Glutamatergic neuron (in vitro differentiated cells): ENCODE measurements around the gene SRGAP3. TPM values are rescaled to one million over a fixed set of nuclear protein-coding genes. Genes with fewer than 3 reads are reported as not detected.

Experiments used
- DNase-seq: peaks from one replicate; pipeline ENCODE4 v3.0.0; 2022
- H3K27ac Mint-ChIP-seq: one replicate; pipeline ENCODE4 v1.8.0; 2020; ENCODE audit warnings: mild to moderate bottlenecking, mixed read lengths, inconsistent platforms; ENCODE audit not compliant: unreplicated experiment
- H3K27me3 Mint-ChIP-seq: one replicate; pipeline ENCODE4 v1.8.0; 2020; ENCODE audit warnings: mild to moderate bottlenecking, moderate library complexity, mixed read lengths, inconsistent platforms; ENCODE audit not compliant: unreplicated experiment
- H3K36me3 Mint-ChIP-seq: one replicate; pipeline ENCODE4 v1.8.0; 2020; ENCODE audit warnings: mild to moderate bottlenecking, mixed read lengths, inconsistent platforms; ENCODE audit not compliant: unreplicated experiment
- H3K4me1 Mint-ChIP-seq: one replicate; pipeline ENCODE4 v1.8.0; 2020; ENCODE audit warnings: mild to moderate bottlenecking, low read depth, mixed read lengths, inconsistent platforms; ENCODE audit not compliant: unreplicated experiment
- H3K4me3 Mint-ChIP-seq: one replicate; pipeline ENCODE4 v1.8.0; 2020; ENCODE audit warnings: mild to moderate bottlenecking, mixed read lengths, inconsistent platforms; ENCODE audit not compliant: unreplicated experiment
- H3K9me3 Mint-ChIP-seq: one replicate; pipeline ENCODE4 v1.8.0; 2020; ENCODE audit warnings: mild to moderate bottlenecking, moderate library complexity, mixed read lengths, inconsistent platforms; ENCODE audit not compliant: unreplicated experiment
- total RNA-seq: library from RNA; stranded (reverse); fragmentation: NEBNext Ultra II Directional; extraction: Animal tissue kit (Norgen Biotek cat#: 25700); gene quantifications from one replicate; pipeline ENCODE4 v1.2.1, GENCODE V29; 2021; ENCODE audit not compliant: unreplicated experiment
- TF ChIP-seq, protein P1 (sequence below): fragments of 200-600 bp; sonication (generic); IDR thresholded peaks from one replicate; pipeline ENCODE4 v1.5.0; 2021; ENCODE audit not compliant: partially characterized antibody, unreplicated experiment

The SRGAP3 gene
- total RNA-seq, 1 donor from 2014 or later: 197 TPM

DNA sequence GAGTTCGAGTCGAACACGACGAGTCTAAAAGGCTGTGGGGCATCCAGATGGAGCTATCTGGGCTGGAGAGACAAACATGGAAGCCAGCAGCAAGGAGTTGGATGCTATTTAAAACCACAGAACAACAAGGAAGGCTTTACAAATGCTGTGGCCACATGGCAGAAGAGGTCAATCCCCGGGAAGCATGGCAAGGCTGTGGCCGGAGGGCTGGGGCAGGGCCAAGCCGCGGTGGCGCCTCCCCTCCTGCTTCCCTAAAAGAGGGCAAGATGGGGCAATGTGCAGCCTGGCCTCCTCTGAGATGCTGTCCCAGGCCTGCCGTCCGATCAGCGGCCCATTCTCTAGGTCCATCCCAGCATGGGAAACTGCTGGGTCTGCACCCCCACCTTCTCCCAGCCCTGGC, 139.1 kb downstream of the SRGAP3 start:
- TF ChIP-seq, protein P1, sequence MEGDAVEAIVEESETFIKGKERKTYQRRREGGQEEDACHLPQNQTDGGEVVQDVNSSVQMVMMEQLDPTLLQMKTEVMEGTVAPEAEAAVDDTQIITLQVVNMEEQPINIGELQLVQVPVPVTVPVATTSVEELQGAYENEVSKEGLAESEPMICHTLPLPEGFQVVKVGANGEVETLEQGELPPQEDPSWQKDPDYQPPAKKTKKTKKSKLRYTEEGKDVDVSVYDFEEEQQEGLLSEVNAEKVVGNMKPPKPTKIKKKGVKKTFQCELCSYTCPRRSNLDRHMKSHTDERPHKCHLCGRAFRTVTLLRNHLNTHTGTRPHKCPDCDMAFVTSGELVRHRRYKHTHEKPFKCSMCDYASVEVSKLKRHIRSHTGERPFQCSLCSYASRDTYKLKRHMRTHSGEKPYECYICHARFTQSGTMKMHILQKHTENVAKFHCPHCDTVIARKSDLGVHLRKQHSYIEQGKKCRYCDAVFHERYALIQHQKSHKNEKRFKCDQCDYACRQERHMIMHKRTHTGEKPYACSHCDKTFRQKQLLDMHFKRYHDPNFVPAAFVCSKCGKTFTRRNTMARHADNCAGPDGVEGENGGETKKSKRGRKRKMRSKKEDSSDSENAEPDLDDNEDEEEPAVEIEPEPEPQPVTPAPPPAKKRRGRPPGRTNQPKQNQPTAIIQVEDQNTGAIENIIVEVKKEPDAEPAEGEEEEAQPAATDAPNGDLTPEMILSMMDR: no peak
- peaks cover 7% of the 10 kb centered on the region for H3K27me3 Mint-ChIP-seq

DNA sequence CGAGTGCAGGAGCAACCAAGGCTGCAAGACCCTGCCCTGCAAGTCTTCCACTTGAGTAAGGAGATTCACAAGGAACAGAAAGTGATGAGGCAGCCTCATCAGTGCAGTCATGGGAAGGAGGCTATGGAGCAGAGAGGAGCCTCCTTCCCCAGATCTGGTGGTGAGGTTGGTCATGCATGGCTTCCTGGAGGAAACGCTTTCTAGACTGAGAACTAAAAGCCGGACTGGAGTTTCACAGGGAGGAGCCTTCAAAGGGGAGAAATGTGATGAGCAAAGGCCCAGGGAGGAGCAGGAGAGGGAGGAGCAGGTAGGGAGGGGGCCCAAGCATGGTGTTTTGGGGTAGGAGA, 139.9 kb downstream of the SRGAP3 start:
- no peak overlapping the region for H3K27ac Mint-ChIP-seq
- peaks cover 28% of the 10 kb centered on the region for H3K4me1 Mint-ChIP-seq
- peaks cover 19% of the 10 kb centered on the region for H3K36me3 Mint-ChIP-seq
- no peak for DNase-seq
- H3K27me3 Mint-ChIP-seq: peaks cover 7% of the 10 kb centered on the region
- peaks cover 11% of the 10 kb centered on the region for H3K9me3 Mint-ChIP-seq
- no peak overlapping the region for H3K4me3 Mint-ChIP-seq
- TF ChIP-seq, protein P1: no peak

More for the DNA sequence above, 139.1 kb downstream of the SRGAP3 start:
- peaks cover 19% of the 10 kb centered on the region for H3K36me3 Mint-ChIP-seq
- no peak for DNase-seq
- no peak overlapping the region for H3K4me3 Mint-ChIP-seq
- no peak overlapping the region for H3K27ac Mint-ChIP-seq
- peaks cover 11% of the 10 kb centered on the region for H3K9me3 Mint-ChIP-seq
- H3K4me1 Mint-ChIP-seq: peaks cover 25% of the 10 kb centered on the region

DNA sequence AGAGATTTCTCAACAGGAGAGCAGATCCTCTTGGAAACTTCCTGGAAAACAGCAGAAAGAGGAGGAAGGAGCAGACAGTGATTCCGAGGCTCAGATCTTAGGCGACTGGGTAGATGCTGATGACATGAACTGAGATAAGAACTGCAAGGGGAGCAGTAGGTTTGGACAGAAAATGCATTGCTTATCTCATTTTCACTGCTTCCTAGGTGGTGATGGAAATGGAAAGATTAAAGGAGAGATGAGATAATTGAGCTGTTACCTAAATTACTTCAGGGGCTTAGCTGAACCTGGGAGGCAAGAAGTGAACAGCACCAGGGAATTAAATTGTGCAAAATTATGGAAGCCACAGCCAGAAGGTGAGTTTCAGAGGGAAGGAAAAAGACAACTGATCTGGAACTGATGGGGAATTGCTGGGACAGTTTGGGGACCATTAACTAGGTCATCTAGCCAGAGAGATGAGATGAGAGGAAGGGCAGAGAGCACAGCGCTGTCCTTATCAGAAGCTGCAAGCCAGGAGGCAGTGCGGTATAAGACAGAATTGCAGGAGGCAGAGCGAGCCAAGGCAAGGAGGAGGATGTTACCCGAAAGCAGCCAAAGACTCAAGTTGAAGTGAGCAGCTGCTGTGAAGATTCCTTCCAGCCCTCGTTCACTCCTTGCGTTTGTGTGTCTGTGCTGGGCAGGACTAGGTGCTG, 140.4 kb downstream of the SRGAP3 start:
- H3K4me1 Mint-ChIP-seq: peaks cover 28% of the 10 kb centered on the region
- peak overlapping the region; percentile 36 for H3K27ac Mint-ChIP-seq
- peaks cover 19% of the 10 kb centered on the region for H3K36me3 Mint-ChIP-seq
- TF ChIP-seq, protein P1: no peak
- H3K9me3 Mint-ChIP-seq: peaks cover 11% of the 10 kb centered on the region
- no peak for DNase-seq
- no peak overlapping the region for H3K4me3 Mint-ChIP-seq
- peaks cover 7% of the 10 kb centered on the region for H3K27me3 Mint-ChIP-seq

DNA sequence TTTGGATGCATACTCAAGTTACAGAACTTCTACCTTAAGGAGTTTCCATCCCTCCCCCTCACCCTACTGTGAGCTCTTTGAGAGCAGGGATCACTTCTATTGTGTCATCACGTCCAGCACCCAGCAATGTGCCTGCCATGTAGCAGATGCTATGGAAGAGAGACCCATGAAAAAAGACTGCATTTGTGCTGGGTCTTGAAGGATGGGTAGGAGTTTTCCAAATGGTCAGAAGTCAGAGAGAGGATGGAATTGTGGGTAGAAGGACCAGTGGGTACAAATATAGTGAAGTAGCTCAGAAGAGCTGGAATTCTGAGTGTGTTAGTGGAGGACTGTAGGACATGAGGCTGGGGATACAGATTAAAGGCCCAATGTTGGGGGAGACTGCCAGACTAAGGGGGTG, 141.7 kb downstream of the SRGAP3 start:
- peaks cover 6% of the 10 kb centered on the region for H3K27me3 Mint-ChIP-seq
- peaks cover 11% of the 10 kb centered on the region for H3K36me3 Mint-ChIP-seq
- no peak overlapping the region for H3K4me3 Mint-ChIP-seq
- peaks cover 32% of the 10 kb centered on the region for H3K4me1 Mint-ChIP-seq
- no peak overlapping the region for H3K27ac Mint-ChIP-seq
- no peak for DNase-seq
- H3K9me3 Mint-ChIP-seq: peaks cover 11% of the 10 kb centered on the region
- TF ChIP-seq, protein P1: no peak

DNA sequence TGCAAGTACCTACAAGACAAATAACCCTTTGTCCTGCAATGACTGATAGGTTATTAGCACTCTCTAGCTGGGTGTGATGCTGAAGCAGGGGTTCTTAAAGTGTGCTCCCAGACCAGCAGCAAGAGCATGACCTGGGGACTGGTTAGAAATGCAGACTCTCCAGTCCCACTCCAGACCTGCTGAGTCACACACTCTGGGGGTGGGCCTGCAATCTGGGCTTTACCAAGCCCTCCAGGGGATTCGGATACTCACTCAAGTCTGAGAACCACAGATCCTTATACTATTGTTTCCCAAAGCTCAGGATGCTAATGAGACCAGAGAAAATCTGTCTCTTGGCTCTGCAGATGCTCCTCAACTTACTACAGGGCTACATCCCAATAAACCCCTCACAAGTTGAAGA, 144.0 kb downstream of the SRGAP3 start:
- Mint-ChIP-seq H3K36me3 (peaks cover 5% of the 10 kb centered on the region), H3K27ac (peak overlapping the region; percentile 84), H3K9me3 (peaks cover 20% of the 10 kb centered on the region), H3K27me3 (peaks cover 7% of the 10 kb centered on the region), H3K4me1 (peaks cover 40% of the 10 kb centered on the region), H3K4me3 (peak overlapping the region; percentile 56)
- TF ChIP-seq, protein P1: no peak
- peak; percentile 43 for DNase-seq
